ENCODE measurements around the gene KREMEN1.

KREMEN1 gene

GRCh38 chr22:29152954-29153719, 80.3 kb downstream of the KREMEN1 start:
- no peak for DNase-seq

DNA sequence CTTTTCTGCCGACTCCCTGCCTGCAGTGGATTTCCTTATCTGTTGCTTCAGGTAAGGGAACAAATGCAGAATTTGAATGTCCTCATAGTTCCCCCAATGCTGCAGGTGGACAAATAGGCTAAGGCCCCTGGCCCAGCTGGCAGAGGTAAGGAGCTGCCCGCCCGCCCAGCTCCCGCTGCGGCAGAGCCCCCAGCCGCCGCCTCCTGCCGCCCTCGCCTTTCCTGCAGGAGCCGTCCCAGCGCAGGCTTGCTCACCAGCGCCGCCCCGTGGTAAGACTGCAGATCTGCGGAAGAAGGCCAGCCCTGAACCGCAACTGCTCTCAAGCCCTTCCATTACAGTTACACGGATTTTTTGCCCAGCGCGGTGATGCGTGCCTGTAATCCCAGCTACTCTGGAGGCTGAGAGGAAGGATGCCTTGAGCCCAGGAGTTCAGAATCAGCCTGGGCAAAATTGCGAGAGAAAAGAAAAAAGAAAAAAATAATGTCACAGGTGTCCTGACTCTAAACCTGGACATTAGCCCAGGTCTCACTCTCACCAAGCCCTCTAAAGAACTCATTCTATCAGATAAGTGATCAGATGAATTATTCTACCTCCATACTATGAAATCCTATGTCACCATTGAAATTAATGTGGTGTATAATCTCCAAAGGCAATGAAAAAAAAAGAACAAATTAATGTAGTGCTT, 81.7 kb downstream of the KREMEN1 start:
- peak; percentile 47 for DNase-seq

DNA sequence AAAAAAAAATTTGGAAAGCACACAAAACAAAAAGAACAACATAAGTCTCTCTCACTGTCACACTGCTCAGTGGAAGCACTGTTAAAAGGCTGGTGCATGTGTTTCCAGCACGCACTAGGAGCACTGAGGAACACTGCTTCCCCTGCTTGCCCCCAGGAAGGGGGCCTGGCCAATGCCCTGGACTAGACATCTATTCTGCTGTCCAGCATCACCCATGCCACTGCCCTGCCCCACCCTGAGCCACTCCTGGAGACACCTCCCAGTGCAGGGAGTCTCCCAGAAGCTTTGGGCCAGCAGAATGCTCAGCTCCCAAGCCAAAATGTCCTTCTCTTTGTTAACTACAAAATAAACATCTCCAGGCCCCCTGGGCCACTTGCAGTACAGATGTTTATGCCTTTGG, 83.1 kb downstream of the KREMEN1 start:
- no peak for DNase-seq

- DNase-seq: no peak
Observed at GRCh38 chr22:29156507-29156906, 83.7 kb downstream of the KREMEN1 start.

DNA sequence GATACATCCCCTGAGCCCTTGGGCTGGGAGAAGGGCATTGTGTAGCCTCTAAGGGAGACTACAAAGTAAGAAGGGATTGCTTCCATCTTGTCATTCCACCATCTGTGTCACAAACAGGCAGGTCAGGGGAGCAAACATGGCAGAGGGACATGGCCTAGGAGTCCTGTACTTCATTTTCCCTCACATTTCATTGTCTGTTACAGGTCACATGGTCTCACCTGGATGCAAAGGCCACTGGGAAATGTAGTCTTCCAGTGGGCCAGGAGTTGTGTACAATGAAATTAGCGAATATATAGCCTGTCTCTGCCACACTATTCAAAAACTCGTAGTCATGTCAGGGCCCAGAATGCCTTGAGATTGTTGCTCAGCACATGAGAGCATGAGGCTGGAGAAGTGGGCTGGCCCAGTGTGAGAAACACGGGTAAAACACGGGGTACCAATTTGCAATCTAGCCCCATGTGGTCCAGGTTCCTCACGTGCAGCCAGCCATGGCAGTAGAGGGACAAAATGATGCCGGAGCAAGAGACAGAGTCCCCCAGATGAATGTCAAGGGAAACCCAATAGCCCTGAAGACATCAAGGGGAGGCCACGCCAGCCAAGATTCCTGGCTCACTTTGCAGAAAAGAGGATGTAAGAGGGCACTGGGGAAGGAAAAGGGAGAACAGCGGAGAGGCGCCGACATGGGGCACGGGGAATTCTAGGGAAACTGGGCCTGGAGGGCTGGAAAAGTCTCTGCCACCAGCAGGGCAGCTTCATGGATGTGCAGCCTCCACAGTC, 85.1 kb downstream of the KREMEN1 start:
- DNase-seq: no peak

DNA sequence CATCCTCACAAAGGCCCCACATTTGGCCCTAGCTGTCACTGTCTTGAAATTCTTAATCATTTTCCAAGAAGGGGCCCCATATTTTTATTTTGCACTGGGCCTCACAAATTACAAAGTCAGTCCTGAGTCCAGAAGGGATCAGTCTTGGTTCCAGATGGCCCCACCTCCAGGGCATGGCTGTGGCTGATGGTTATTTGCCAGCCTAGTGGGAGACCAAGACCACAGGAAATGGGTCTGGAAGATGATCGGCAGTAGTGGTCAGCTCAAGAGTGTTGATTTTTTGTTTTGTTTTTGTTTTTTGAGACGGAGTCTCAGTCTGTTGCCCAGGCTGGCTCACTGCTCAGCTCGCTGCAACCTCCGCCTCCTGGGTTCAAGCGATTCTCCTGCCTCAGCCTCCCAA, 85.7 kb downstream of the KREMEN1 start:
- no peak for DNase-seq

DNA sequence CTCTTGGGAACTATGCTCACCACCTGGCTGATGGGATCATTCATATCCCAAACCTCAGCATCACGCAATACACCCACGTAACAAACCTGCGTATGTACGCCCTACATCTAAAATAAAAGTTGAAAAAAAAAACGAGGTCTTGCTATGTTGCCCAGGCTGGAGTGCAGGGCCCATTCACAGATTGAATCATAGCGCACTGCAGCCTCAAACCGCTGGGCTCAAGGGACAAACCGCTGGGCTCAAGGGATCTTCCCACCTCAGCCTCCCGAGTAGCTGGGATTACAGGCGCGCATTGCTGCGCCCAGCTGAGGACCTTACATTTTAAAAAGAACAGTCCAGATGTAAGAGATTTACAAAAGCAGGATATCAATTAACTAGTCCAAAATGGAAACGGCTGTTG, 91.0 kb downstream of the KREMEN1 start:
- no peak for DNase-seq

DNA sequence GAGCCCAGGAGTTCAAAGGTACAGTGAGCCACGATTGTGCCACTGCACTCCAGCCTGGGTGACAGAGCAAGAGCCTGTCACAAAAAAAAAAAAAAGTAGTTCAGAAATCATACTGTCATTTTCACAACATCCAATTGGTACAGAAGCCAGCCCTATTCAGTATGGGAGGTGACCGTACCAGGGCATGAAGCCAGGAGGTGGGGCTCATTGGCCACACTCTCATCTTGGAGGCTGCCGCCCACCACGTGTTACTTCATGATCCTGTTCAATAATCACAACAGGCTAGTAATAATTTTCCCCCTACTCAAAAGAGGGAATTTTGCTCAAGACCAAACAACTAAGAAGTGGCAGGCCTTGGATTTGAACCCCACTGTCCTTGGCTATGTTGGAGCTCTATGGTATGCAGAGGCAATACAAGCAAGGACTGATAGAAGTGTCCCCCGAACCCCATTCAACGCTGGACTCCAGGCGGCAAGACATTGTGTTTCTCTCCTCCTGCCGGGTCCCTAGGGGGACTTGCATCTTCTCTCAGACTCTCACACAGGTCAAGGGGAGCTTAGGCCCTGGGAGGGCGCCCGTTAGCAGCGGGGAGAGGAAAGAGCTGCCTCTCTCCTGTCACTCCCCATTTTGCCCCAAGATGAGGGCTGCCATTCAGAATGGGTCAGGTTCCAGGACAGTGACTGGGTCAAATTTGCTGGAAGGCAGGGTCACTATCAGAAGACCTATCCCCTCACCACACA, 92.7 kb downstream of the KREMEN1 start:
- no peak for DNase-seq

- DNase-seq: no peak
Observed at GRCh38 chr22:29166180-29166579, 93.3 kb downstream of the KREMEN1 start.

GRCh38 chr22:29167032-29167911, 94.4 kb downstream of the KREMEN1 start:
- no peak for DNase-seq

- no peak for DNase-seq
Observed at GRCh38 chr22:29171721-29172120, 98.9 kb downstream of the KREMEN1 start.

DNA sequence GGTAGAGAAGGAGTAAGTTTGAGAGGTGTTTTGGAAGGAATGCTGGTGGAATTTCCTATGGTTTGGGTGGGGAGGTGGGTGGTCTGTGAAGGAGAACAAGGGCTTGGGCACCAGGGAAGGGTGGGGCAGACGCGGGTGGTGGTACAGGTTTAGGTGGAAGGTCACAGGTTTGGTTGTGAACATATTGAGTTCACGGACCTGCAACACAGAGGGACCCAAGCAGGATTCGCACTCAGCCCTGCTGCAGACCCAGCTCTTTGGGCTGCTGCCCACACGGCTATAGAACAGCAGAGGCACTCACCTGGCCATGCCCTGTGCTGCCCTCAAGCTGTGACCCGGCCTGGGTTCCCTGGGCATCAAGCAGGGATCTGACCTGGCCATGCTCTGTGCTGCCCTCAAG, 99.4 kb downstream of the KREMEN1 start:
- DNase-seq: no peak

GRCh38 chr22:29175312-29175835, 102.5 kb downstream of the KREMEN1 start:
- DNase-seq: no peak

GRCh38 chr22:29183971-29184848, 111.4 kb downstream of the KREMEN1 start:
- DNase-seq: no peak

GRCh38 chr22:29184849-29185490, 112.1 kb downstream of the KREMEN1 start:
- no peak for DNase-seq

DNA sequence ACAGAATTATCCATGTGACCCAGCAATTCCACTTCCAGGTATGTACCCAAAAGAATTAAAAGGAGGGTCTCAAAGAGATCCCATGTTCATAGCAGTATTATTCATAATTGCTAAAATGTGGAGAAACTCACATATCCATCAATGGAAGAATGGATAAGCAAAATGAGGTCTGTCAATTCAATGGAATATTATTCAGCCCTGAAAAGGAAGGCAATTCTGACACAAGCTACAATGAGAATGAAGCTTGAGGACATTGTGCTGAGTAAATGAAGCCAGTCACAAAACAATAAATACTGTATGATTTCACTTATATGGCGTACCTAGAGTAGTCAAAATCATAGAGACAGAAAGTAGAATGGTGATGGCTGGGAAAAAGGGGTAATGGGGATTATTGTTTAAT, 113.5 kb downstream of the KREMEN1 start:
- DNase-seq: no peak

GRCh38 chr22:29187831-29188230, 115.0 kb downstream of the KREMEN1 start:
- no peak for DNase-seq

DNA sequence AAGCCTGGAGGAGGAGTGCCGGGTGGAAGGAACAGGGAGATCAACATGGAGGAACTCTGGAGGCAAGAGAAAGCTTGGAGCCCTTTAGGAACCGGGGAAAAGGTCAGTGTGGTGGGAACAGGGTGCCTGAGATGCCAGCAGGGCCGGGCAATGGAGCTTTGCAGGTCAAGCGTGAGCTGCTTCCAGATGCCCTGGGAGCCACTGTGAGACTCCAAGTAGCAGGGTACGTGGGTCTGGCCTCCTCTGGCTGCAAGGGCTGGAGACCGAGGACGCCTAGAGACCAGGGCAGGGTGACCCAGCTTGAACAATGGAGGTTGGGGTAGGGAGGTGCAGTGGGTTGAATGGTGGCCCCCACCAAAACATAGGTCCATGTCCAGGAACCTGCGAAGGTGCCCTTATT, 117.2 kb downstream of the KREMEN1 start:
- DNase-seq: no peak

- DNase-seq: no peak
Observed at GRCh38 chr22:29190918-29191317, 118.1 kb downstream of the KREMEN1 start.

DNA sequence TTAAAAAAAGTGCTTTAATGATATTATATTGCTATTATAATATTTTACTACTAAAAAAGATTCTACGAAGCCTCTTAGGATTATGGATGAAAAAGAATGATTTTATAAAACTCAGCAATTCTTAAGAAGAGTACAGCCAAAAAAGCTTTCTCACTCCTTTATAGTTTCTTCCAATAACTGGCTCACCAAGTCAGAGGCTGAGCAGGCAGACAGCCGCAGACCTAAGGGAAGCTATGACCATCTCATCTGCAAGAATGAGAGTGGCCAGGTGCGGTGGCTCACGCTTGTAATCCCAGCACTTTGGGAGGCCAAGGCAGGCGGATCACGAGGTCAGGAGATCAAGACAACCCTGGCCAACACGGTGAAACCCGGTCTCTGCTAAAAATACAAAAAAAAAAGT, 120.2 kb downstream of the KREMEN1 start:
- no peak for DNase-seq

Measured in effector CD4-positive, alpha-beta T cell (primary cell).